ENCODE data around the gene CEACAM7.
"Not testable (repeated sequence)": the region's sequence is repeated elsewhere in the genome, so short reads cannot be mapped to it uniquely, and the experiment has no call there.

The CEACAM7 gene

GRCh38 chr19:41720103-41720502 is 32.0 kb upstream of the CEACAM7 start:
- ChIA-PET CTCF (interaction anchor here (1.2 kb wide), 1 partner anchor 33 kb away, joined by 3 read pairs; no protein-coding TSS in a partner anchor), POLR2A (no interaction called here)
- DNase-seq (ENCODE audit: extremely low spot score): no peak
- no peak for TF ChIP-seq BHLHE40 (IDR thresholded peaks at IDR 0.05; ENCODE audit: borderline replicate concordance)
- no peak for TF ChIP-seq SP1 (IDR thresholded peaks at IDR 0.05)
- no peak for TF ChIP-seq HDGF (IDR thresholded peaks at IDR 0.05; ENCODE audit: borderline replicate concordance)

GRCh38 chr19:41718761-41719160 is 30.7 kb upstream of the CEACAM7 start:
- ChIA-PET CTCF (no interaction called here), POLR2A (no interaction called here)
- no peak for TF ChIP-seq ARNT (IDR thresholded peaks at IDR 0.05)
- no peak for TF ChIP-seq L3MBTL2 (conservative IDR thresholded peaks at IDR 0.05)
- TF ChIP-seq FOXM1 (IDR thresholded peaks at IDR 0.05; ENCODE audit: borderline replicate concordance): no peak
- no peak for TF ChIP-seq HDGF (IDR thresholded peaks at IDR 0.05; ENCODE audit: borderline replicate concordance)
- TF ChIP-seq BHLHE40 (IDR thresholded peaks at IDR 0.05; ENCODE audit: borderline replicate concordance): no peak
- TF ChIP-seq FOXK2 (IDR thresholded peaks at IDR 0.05): no peak
- TF ChIP-seq ZNF384 (IDR thresholded peaks at IDR 0.05): no peak
- TF ChIP-seq FOXA1 (IDR thresholded peaks at IDR 0.05): no peak
- no peak for TF ChIP-seq SP1 (IDR thresholded peaks at IDR 0.05)
- DNase-seq (ENCODE audit: extremely low spot score): no peak

GRCh38 chr19:41714598-41714997 is 26.5 kb upstream of the CEACAM7 start:
- no peak for DNase-seq (ENCODE audit: extremely low spot score)
- TF ChIP-seq SUZ12 (IDR thresholded peaks at IDR 0.05) (no peak), PKNOX1 (IDR thresholded peaks at IDR 0.05) (no peak), FOXA1 (IDR thresholded peaks at IDR 0.05) (no peak), ELF4 (IDR thresholded peaks at IDR 0.05) (no peak), ZNF384 (IDR thresholded peaks at IDR 0.05) (no peak), NFRKB (IDR thresholded peaks at IDR 0.05) (no peak), ARNT (IDR thresholded peaks at IDR 0.05) (no peak), HDGF (IDR thresholded peaks at IDR 0.05; ENCODE audit: borderline replicate concordance) (no peak), SP1 (IDR thresholded peaks at IDR 0.05) (no peak), FOXM1 (IDR thresholded peaks at IDR 0.05; ENCODE audit: borderline replicate concordance) (no peak), CTBP1 (IDR thresholded peaks at IDR 0.05; ENCODE audit: borderline replicate concordance) (no peak), LEF1 (IDR thresholded peaks at IDR 0.05; ENCODE audit: borderline replicate concordance) (no peak), BHLHE40 (IDR thresholded peaks at IDR 0.05; ENCODE audit: borderline replicate concordance) (no peak)
- POLR2A ChIA-PET: no interaction called here
- CTCF ChIA-PET: no interaction called here

- TF ChIP-seq L3MBTL2 (conservative IDR thresholded peaks at IDR 0.05) (no peak), SUZ12 (IDR thresholded peaks at IDR 0.05) (no peak), BHLHE40 (IDR thresholded peaks at IDR 0.05; ENCODE audit: borderline replicate concordance) (no peak), TARDBP (IDR thresholded peaks at IDR 0.05) (no peak), HDGF (IDR thresholded peaks at IDR 0.05; ENCODE audit: borderline replicate concordance) (no peak), LEF1 (IDR thresholded peaks at IDR 0.05; ENCODE audit: borderline replicate concordance) (no peak), ARNT (IDR thresholded peaks at IDR 0.05) (no peak), FOXA1 (IDR thresholded peaks at IDR 0.05) (no peak), ZNF384 (IDR thresholded peaks at IDR 0.05) (no peak), FOXK2 (IDR thresholded peaks at IDR 0.05) (no peak), PKNOX1 (IDR thresholded peaks at IDR 0.05) (no peak), FOXM1 (IDR thresholded peaks at IDR 0.05; ENCODE audit: borderline replicate concordance) (no peak), SP1 (IDR thresholded peaks at IDR 0.05) (no peak), ELF4 (IDR thresholded peaks at IDR 0.05) (no peak)
- ChIA-PET POLR2A (no interaction called here), CTCF (interaction anchor here (1.2 kb wide), 1 partner anchor 42 kb away, joined by 4 read pairs; no protein-coding TSS in a partner anchor)
- no peak for DNase-seq (ENCODE audit: extremely low spot score)
Measured at GRCh38 chr19:41711376-41712261, 23.5 kb upstream of the CEACAM7 start.

GRCh38 chr19:41709951-41710645 is 22.0 kb upstream of the CEACAM7 start:
- CTCF ChIA-PET: no interaction called here
- no peak for TF ChIP-seq ELF4 (IDR thresholded peaks at IDR 0.05)
- no peak for TF ChIP-seq FOXA1 (IDR thresholded peaks at IDR 0.05)
- no peak for TF ChIP-seq PKNOX1 (IDR thresholded peaks at IDR 0.05)
- no peak for TF ChIP-seq ZNF384 (IDR thresholded peaks at IDR 0.05)
- POLR2A ChIA-PET: no interaction called here
- DNase-seq (ENCODE audit: extremely low spot score): no peak

- POLR2A ChIA-PET; DNase-seq (ENCODE audit: extremely low spot score); CTCF ChIA-PET: not testable (repeated sequence)
Measured at GRCh38 chr19:41709516-41709915, 21.4 kb upstream of the CEACAM7 start.

Data from HEK293T (cell line).